ENCODE results near the gene ZNF277.

- TF ChIP-seq POLR2A (IDR thresholded peaks at IDR 0.05), result no peak
- no peak for TF ChIP-seq CTCF (IDR thresholded peaks at IDR 0.05)
Measured at GRCh38 chr7:112252141-112252540, 45.6 kb downstream of the ZNF277 start.
